HPDE6-E6E7 (cell line): Measurements from ENCODE around the gene SSH3.

Experiments
- DNase-seq: peaks from one replicate; pipeline ENCODE4 v3.0.0; 2011; ENCODE audit warnings: missing footprints; ENCODE audit errors: extremely low spot score

The SSH3 gene

DNA sequence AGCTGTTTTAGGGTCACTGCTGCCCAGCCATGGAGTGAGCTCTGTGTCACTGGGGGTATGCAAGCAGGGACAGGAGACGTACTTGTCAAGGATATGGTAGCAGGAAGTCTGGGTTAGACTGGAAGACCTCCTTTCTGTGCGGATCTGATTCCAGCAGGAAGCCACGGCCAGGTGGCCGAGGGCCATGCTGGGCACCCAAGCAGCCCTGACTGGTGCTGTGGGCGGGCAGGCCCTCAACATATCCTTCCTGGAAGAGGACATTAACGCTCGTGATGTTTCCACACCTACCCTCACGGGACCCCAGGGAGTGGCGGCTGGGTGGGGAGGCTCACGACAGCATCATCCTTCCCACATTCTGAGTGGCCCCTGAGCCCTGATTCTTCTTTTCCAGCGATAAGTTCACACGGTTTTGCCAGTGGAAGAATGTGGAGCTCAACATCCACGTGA lies 23.0 kb upstream of the SSH3 start:
- no peak for DNase-seq

DNA sequence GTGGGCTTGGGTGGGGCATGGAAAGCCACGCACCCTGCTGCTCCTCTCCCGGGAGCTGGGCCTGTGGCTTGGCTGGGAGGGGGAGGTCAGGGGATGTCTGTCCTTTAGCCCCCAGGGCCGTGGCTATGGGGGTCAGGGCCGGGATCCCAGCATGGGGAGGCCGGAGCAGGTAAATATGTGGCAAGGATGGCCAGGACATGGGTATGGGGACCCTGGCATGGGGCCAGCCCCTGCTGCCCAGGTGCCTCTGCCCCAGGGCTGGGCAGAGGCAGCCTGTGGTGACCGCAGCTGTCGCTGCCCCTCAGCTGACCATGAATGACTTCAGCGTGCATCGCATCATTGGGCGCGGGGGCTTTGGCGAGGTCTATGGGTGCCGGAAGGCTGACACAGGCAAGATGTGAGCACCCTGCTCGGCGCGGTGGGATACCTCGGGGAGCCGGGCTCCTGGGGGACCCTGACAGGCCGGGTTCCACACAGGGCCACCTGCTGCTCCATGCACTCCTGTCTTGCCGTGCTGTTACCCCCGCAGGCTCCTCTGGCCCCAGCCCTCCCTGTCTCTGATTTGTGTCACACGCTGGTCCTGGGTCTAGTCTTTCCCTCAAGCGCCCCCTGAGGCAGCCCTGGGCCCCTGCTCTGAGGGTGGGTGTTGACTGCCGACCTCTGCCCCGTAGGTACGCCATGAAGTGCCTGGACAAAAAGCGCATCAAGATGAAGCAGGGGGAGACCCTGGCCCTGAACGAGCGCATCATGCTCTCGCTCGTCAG lies 22.4 kb upstream of the SSH3 start:
- DNase-seq = no peak

DNA sequence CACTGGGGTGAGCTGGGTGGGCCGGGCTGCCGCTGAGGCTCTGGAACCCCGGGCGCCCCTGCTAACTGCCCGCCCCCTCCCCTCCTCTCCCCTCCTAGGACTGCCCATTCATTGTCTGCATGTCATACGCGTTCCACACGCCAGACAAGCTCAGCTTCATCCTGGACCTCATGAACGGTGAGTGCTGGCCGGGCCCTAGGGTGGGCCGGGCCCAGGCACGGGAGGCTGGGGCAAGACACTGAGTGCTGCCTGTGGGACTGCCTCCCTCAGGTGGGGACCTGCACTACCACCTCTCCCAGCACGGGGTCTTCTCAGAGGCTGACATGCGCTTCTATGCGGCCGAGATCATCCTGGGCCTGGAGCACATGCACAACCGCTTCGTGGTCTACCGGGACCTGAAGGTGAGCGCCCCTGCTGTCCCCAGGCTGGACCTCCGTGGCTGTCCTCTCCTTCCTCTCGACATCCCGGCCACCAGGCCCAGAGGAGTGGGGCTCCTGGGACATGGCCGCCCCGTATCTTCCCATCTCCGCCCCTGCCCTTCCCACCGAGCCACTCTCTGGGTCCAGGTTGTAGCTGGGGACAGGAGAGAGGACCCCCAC lies 21.7 kb upstream of the SSH3 start:
- DNase-seq = no peak

DNA sequence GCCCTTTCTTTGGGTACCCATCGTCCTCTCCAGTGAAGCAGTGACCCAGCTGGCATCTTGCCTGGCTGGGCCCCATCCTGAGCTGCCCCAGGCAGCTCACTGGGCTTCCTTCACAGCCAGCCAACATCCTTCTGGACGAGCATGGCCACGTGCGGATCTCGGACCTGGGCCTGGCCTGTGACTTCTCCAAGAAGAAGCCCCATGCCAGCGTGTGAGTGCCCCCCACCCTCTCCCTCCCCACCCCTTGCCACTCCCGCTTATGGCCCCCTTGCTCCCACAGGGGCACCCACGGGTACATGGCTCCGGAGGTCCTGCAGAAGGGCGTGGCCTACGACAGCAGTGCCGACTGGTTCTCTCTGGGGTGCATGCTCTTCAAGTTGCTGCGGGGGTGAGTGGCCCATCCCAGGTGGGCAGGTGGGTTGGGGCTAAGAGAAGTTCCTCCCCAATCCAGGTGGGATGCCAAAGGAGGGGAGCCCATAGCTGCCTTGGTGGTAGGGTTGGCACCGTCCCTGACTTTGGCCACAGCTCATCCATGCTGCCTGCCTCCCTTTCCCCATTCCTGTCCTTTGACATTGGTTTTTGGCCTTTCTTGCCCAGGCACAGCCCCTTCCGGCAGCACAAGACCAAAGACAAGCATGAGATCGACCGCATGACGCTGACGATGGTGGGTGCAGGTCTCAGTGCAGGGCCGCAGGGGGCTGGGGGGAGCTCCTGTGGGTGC lies 21.0 kb upstream of the SSH3 start:
- DNase-seq = no peak

DNA sequence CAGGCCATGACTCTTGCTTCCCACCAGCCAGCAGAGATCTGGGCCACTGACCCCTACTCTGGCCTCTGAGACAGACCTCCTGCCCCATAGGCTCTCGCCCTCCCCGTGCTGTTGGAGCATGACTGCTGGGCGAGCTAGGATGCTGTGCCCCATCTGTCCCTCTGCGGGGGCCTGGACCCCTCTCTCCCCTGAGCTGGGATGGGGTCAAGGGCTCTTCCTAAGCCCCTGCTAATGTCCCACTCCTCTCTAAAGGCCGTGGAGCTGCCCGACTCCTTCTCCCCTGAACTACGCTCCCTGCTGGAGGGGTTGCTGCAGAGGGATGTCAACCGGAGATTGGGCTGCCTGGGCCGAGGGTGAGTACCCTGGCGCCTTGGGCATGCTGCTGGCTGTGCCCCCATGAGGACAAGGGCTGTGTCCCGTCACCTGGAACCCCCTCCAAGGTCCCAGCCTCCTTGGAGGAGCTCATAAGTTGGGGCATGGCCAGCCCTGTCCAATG lies 20.4 kb upstream of the SSH3 start:
- no peak for DNase-seq

DNA sequence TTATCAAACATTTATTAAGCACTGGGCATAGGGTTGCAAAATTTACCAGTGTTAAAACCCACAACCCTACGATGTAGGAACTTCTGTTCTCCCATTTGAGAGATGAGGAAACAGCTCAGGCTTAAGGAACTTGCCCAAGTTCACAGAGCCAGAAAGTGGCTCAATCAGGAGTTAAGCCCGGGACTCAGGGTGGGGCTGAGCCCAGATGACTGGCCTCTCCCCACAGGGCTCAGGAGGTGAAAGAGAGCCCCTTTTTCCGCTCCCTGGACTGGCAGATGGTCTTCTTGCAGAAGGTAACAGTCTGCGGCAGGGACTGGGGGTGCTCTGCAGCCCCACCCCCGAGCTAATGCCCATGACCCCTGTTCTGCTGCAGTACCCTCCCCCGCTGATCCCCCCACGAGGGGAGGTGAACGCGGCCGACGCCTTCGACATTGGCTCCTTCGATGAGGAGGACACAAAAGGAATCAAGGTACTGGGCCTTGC lies 19.8 kb upstream of the SSH3 start:
- DNase-seq = no peak

DNA sequence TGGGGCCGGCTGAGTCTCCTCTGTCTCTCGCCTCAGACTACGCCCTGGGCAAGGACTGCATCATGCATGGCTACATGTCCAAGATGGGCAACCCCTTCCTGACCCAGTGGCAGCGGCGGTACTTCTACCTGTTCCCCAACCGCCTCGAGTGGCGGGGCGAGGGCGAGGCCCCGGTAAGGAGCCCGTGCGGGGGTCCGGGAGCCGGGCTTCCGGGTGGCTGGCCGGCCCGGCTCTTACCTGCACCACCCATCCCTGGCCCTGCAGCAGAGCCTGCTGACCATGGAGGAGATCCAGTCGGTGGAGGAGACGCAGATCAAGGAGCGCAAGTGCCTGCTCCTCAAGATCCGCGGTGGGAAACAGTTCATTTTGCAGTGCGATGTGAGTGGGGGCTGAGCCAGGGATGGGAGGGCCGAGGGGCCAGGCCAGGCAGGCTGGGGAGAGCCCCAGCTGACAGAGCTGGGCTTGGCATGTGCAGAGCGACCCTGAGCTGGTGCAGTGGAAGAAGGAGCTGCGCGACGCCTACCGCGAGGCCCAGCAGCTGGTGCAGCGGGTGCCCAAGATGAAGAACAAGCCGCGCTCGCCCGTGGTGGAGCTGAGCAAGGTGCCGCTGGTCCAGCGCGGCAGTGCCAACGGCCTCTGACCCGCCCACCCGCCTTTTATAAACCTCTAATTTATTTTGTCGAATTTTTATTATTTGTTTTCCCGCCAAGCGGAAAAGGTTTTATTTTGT lies 18.4 kb upstream of the SSH3 start:
- no peak for DNase-seq

DNA sequence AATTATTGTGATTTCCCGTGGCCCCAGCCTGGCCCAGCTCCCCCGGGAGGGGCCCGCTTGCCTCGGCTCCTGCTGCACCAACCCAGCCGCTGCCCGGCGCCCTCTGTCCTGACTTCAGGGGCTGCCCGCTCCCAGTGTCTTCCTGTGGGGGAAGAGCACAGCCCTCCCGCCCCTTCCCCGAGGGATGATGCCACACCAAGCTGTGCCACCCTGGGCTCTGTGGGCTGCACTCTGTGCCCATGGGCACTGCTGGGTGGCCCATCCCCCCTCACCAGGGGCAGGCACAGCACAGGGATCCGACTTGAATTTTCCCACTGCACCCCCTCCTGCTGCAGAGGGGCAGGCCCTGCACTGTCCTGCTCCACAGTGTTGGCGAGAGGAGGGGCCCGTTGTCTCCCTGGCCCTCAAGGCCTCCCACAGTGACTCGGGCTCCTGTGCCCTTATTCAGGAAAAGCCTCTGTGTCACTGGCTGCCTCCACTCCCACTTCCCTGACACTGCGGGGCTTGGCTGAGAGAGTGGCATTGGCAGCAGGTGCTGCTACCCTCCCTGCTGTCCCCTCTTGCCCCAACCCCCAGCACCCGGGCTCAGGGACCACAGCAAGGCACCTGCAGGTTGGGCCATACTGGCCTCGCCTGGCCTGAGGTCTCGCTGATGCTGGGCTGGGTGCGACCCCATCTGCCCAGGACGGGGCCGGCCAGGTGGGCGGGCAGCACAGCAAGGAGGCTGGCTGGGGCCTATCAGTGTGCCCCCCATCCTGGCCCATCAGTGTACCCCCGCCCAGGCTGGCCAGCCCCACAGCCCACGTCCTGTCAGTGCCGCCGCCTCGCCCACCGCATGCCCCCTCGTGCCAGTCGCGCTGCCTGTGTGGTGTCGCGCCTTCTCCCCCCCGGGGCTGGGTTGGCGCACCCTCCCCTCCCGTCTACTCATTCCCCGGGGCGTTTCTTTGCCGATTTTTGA lies 17.5 kb upstream of the SSH3 start:
- DNase-seq = no peak

DNA sequence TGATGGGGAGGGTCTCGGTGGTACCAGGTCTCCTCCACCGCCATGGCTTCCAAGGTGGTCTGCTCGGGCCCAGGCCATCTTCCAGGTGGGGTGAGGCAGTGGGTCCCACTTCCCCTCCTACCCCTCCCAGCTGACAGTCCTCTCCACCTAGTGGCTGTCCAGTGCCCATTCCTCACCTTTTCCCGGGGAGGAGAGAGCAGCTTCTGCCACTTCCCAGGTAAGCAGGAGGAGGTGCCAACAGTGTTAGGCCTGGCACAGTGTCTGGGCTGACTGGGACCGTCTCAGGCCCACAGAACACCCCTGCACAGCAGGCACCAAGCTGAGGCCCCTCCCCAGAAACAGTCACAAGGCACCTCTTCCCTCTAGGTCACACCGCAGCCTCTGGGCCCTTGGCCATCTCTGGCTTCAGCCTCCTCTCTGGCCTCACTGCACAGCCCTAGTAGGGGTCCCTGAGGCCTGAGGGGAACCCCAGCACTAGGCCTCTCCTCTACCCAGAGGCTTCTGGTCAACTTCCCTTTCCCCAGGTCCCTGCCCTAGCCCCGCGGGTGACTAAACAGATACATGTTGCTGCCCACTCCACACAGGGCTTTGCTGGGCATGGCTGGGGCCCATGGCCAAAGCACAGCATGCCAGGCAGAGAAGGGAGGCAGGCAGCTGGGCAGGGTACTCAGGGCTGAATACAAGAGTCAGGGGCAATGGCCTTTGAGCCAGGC lies 16.6 kb upstream of the SSH3 start:
- DNase-seq = no peak

DNA sequence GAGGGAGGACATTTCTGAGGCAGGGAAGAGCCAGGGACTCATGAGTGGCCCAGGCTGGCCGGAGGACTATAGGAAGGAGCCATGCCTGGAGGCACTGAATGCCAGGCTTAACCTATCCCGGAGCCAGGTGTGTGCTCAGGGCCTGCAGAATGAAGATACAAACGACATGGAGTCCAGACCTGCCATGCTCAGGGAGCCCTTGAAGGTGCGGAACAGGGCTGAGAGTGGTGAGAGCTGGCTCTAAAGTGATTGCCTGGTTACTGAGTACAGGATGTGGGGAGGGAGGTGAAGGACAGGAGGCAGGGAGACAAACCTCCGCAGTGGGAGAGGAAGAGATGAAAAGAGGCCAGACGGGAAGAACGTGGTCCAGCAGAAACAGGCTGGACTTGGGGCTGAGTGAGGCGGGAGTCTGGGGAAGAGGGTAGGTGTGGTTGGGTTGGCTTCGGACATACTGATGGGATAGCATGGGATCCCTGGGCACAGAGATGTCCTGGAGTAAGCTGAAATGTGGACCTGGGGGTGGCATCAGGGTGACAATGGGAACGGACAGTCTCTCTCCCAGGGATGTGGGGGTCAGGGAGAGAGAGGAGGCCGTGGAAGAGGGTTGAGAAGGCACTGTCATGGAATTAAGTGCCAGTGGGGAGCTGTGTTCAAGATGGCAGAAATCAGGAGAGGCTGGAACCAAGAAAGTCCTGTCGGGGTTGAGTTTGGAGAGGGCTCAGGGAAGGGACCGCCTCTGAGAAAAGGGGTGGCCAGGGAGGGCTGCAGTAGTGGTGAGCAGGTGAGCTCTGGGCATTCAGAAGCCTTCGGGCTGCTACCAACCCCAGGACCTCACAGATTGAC lies 15.8 kb upstream of the SSH3 start:
- DNase-seq = no peak

DNA sequence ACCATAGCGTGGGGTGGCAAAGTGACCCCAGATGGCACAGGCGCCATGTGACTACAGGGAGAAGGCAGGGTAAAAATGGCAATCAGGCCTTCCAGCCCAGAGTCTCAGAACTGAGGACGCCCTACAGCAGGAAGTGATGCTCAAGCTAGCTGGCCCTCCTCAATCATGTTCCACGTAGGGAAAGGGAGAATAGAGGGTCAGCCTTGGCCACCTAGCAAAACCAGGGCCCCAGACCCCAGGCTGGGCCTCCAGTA lies 15.2 kb upstream of the SSH3 start:
- no peak for DNase-seq

DNA sequence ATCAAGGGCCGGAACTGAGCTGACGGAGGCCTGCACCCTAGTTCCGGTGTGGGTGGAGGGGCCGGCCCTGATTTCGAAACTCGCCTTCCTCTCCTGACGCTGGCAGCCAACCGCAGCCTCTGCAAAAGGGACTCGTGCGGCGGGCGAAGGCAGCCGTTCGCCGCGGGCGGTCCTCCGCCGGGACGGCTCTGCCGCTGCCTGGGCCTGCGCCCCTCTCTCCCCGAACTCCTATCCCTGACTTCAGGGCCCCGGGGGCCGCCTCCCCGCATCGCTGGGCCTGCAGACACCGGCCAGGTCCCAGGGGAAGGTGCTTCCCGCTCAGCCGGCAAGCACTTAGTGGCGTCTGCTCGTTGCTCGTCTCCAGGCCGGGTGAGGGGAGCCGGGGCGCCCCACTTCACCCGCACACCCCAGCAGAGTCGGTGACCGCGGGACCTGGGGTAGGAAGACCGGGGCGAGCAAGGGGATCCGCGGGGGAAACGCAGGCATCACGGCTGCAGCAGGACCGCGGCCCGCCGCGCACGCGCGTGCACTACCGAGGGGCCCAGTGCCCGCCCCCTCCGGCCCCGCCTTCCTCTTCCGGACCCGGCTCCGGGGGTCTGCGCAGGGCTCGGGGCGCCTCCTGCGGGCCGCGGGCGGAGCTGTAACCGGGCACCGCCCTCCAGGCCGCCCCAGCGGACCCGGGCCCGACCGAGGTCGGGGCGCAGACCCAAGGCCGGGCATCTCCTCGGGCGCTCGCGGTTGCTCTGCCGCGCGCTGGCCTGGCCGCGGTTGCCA lies 14.7 kb upstream of the SSH3 start:
- DNase-seq = peak; percentile 83

DNA sequence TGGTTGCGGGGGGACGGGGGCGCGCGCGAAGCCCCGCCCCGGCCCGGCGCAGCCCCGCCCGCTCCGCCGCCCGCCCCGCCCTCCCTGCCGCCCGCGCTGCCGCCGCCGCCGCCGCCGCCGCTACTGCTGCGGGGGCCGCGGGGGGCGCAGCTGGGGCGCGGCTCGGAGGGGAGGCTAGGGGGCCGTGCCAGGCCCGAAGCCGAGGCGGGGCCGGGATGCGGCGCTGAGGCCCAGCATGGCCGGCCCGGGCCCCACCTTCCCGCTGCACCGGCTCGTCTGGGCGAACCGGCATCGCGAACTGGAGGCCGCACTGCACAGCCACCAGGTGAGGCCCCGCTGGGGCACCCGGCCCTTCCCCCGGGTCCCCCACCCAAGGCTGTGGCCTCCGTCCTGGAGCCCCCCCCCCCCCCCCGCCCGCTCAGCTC lies 14.1 kb upstream of the SSH3 start, which contains the start of gene ANKRD13D:
ANKRD13D (plus strand) TSS at position 78 of the 425 bp plus-strand sequence; CDS start at position 236, 158 bp downstream.
- DNase-seq = no peak

DNA sequence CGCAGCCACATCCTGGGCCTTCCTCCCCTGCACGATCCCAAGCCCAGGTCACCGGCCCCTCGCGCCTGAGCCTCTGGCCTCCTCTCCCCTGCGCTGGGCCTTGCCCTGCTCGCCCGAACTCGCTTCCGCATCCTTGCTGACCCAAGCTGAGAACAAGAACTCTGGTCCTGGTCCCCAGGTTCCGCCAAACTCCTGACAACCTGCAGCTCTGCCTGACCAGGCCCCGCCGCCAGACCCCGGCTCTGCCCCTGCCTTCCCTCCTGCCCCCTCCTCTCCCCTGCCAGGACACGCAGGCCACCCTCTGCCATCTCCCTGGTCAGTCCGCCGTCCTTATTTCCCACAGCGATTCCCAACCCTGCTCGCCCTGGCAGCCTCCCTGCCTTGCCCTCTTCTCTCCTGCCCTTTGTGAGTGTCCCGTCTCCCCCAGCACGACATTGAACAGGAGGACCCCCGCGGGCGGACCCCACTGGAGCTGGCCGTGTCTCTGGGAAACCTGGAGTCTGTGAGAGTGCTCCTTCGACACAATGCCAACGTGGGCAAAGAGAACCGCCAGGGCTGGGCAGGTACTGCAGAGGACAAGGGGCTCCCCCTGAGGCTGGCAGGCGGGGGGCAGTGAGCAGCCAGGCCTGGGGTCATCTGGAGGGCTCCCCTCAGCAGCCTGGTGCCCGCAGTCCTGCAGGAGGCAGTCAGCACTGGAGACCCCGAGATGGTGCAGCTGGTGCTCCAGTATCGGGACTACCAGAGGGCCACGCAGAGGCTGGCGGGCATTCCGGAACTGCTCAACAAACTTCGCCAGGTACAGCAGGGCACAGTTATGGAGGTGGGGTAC lies 13.5 kb upstream of the SSH3 start:
- no peak for DNase-seq

DNA sequence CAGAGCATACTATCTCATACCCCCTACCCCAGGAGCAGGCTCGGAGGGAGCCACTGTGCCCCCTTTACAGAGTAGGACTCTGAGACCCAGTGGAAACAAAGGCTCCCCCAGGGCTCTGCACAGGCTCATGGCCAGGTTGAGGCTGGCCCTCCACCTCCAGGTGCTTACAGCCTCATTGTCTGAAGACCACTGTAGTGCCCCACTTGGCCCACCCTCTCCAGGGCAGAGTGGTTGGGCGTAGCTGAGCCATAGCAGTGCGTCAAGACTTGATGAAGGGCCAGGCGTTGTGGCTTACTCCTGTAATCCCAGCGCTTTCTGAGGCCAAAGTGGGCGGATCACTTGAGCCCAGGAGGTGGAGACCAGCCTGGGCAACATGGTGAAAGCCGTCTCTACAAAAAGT lies 12.5 kb upstream of the SSH3 start:
- no peak for DNase-seq

DNA sequence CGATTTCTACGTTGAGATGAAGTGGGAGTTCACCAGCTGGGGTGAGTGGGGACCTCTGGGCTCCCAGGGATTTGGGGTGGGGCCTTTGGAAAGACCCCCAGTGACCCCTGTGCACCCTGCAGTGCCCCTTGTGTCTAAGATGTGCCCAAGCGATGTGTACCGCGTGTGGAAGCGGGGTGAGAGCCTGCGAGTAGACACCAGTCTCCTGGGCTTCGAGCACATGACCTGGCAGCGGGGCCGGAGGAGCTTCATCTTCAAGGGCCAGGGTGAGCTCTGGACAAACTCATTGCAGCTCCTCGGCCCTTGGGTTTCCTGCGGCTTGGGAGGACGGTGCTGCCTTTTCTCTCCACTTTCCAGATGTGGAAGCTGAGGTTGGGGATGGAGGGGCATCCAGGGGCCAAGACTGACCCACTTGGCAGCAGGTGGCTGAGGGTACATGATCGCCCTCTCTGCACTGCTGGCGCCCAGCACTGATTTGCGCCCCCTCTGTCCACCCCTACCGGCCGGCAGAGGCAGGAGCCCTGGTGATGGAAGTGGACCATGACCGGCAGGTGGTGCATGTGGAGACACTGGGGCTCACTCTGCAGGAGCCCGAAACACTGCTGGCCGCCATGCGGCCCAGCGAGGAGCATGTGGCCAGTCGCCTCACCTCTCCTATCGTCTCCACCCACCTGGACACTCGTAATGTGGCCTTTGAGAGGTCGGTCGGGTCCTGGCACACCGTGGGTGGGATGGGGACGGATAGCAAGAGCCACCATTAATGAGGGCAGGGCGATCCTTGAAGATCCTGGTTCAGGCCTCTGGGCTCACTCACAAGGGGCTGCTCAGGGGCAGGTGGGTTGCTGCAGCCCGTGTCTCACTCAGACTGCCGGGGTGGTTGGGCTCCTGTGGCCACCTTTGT lies 11.6 kb upstream of the SSH3 start:
- no peak for DNase-seq

DNA sequence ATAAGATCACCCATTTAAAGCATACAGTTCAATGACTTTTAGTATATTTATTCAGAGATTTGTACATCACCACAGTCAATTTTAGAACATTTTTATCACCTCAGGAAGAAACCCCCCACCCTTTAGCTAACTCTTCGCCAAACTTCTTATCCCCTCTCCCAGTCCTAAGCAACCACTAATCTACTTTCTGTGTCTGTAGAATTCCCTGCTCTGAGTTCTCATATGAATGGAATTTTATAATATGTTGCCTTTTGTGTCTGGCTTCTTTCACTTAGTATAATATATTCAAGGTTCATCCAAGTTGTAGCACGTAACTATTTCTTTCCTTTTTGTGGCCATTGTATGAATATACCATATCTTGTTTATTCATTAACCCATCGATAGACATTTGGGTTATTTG lies 10.7 kb upstream of the SSH3 start:
- DNase-seq = no peak
